ENCODE data around the gene MFRP.
"Not testable (repeated sequence)": the region's sequence is repeated elsewhere in the genome, so short reads cannot be mapped to it uniquely, and the experiment has no call there.

Gene MFRP

GRCh38 chr11:119346605-119347004, at the start of gene MFRP:
Gene MFRP (minus strand): TSS chr11:119346705. CDS start chr11:119346513, 192 bp downstream.
- DNase-seq (ENCODE audit: low read depth in 1 of 2, low spot score in 1 of 2) = no peak

- no peak for DNase-seq (ENCODE audit: low read depth in 1 of 2, low spot score in 1 of 2)
These were observed 44.8 kb upstream of the MFRP start for GRCh38 chr11:119391275-119391674.

- no peak for DNase-seq (ENCODE audit: low read depth in 1 of 2, low spot score in 1 of 2)
These were observed 43.2 kb upstream of the MFRP start for GRCh38 chr11:119389611-119390254.

GRCh38 chr11:119388103-119388502, 41.6 kb upstream of the MFRP start:
- no peak for DNase-seq (ENCODE audit: low read depth in 1 of 2, low spot score in 1 of 2)

GRCh38 chr11:119384332-119384731, 37.8 kb upstream of the MFRP start:
- no peak for DNase-seq (ENCODE audit: low read depth in 1 of 2, low spot score in 1 of 2)

GRCh38 chr11:119382513-119382912, 36.0 kb upstream of the MFRP start:
- not testable (repeated sequence) for DNase-seq (ENCODE audit: low read depth in 1 of 2, low spot score in 1 of 2)

GRCh38 chr11:119382101-119382500, 35.6 kb upstream of the MFRP start:
- DNase-seq (ENCODE audit: low read depth in 1 of 2, low spot score in 1 of 2) = no peak

GRCh38 chr11:119381181-119381988, 34.9 kb upstream of the MFRP start, which contains the start of gene USP2:
Gene USP2 (minus strand): TSS chr11:119381690. CDS start chr11:119373480, 8,210 bp downstream.
- DNase-seq (ENCODE audit: low read depth in 1 of 2, low spot score in 1 of 2) = peak; percentile 91 to 93

- no peak for DNase-seq (ENCODE audit: low read depth in 1 of 2, low spot score in 1 of 2)
These were observed 34.3 kb upstream of the MFRP start for GRCh38 chr11:119380827-119381180.

- DNase-seq (ENCODE audit: low read depth in 1 of 2, low spot score in 1 of 2) = no peak
These were observed 33.8 kb upstream of the MFRP start for GRCh38 chr11:119380160-119380826.

- no peak for DNase-seq (ENCODE audit: low read depth in 1 of 2, low spot score in 1 of 2)
These were observed 32.5 kb upstream of the MFRP start for GRCh38 chr11:119378851-119379465.

GRCh38 chr11:119377961-119378667, 31.6 kb upstream of the MFRP start:
- DNase-seq (ENCODE audit: low read depth in 1 of 2, low spot score in 1 of 2) = no peak

- DNase-seq (ENCODE audit: low read depth in 1 of 2, low spot score in 1 of 2) = no peak
These were observed 30.8 kb upstream of the MFRP start for GRCh38 chr11:119377112-119377901.

- DNase-seq (ENCODE audit: low read depth in 1 of 2, low spot score in 1 of 2) = no peak
These were observed 29.8 kb upstream of the MFRP start for GRCh38 chr11:119376197-119376847.

GRCh38 chr11:119375337-119376196, 29.1 kb upstream of the MFRP start:
- DNase-seq (ENCODE audit: low read depth in 1 of 2, low spot score in 1 of 2) = no peak

- no peak for DNase-seq (ENCODE audit: low read depth in 1 of 2, low spot score in 1 of 2)
These were observed 28.3 kb upstream of the MFRP start for GRCh38 chr11:119374632-119375336.

- no peak for DNase-seq (ENCODE audit: low read depth in 1 of 2, low spot score in 1 of 2)
These were observed 27.6 kb upstream of the MFRP start for GRCh38 chr11:119373921-119374631.
